HL-60 (cell line): ENCODE data around the gene THEM4.

Source experiments
- GABPA ChIP-seq: IDR thresholded peaks from 2 replicates; pipeline ENCODE4 v1.6.1; 2012; ENCODE audit warnings: low read depth
- TF ChIP-seq, protein P1 (sequence below): IDR thresholded peaks from one replicate; pipeline ENCODE4 v1.5.1; 2011; ENCODE audit warnings: low read length, control low read depth, inconsistent platforms; ENCODE audit not compliant: insufficient read depth
- TF ChIP-seq, protein P2 (sequence below): IDR thresholded peaks from 2 replicates; pipeline ENCODE4 v1.6.1; 2012; ENCODE audit warnings: low read depth; ENCODE audit not compliant: insufficient replicate concordance

DNA sequence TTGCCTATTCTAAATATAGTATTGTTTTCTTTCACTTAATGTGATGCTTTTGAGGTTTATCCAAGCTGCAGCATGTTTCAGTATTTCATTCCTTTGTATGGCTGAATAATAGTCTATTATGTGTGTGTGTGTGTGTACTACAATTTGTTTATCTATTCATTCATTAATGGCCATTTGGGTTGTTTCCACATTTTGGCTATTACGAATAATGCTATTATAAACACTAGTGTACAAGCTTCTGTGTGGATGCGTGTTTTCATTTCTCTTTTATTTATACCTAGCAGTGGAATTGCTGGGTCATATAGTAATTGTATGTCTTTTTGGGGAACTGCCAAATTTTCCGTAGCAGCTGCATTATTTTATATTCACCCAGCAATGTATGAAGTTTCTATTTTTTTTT is 40.8 kb downstream of the THEM4 start:
- TF ChIP-seq, protein P1, sequence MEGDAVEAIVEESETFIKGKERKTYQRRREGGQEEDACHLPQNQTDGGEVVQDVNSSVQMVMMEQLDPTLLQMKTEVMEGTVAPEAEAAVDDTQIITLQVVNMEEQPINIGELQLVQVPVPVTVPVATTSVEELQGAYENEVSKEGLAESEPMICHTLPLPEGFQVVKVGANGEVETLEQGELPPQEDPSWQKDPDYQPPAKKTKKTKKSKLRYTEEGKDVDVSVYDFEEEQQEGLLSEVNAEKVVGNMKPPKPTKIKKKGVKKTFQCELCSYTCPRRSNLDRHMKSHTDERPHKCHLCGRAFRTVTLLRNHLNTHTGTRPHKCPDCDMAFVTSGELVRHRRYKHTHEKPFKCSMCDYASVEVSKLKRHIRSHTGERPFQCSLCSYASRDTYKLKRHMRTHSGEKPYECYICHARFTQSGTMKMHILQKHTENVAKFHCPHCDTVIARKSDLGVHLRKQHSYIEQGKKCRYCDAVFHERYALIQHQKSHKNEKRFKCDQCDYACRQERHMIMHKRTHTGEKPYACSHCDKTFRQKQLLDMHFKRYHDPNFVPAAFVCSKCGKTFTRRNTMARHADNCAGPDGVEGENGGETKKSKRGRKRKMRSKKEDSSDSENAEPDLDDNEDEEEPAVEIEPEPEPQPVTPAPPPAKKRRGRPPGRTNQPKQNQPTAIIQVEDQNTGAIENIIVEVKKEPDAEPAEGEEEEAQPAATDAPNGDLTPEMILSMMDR = no peak
- TF ChIP-seq GABPA = no peak
- TF ChIP-seq, protein P2, sequence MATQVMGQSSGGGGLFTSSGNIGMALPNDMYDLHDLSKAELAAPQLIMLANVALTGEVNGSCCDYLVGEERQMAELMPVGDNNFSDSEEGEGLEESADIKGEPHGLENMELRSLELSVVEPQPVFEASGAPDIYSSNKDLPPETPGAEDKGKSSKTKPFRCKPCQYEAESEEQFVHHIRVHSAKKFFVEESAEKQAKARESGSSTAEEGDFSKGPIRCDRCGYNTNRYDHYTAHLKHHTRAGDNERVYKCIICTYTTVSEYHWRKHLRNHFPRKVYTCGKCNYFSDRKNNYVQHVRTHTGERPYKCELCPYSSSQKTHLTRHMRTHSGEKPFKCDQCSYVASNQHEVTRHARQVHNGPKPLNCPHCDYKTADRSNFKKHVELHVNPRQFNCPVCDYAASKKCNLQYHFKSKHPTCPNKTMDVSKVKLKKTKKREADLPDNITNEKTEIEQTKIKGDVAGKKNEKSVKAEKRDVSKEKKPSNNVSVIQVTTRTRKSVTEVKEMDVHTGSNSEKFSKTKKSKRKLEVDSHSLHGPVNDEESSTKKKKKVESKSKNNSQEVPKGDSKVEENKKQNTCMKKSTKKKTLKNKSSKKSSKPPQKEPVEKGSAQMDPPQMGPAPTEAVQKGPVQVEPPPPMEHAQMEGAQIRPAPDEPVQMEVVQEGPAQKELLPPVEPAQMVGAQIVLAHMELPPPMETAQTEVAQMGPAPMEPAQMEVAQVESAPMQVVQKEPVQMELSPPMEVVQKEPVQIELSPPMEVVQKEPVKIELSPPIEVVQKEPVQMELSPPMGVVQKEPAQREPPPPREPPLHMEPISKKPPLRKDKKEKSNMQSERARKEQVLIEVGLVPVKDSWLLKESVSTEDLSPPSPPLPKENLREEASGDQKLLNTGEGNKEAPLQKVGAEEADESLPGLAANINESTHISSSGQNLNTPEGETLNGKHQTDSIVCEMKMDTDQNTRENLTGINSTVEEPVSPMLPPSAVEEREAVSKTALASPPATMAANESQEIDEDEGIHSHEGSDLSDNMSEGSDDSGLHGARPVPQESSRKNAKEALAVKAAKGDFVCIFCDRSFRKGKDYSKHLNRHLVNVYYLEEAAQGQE = no peak
